CD14-positive monocyte (primary cell): ENCODE measurements around the gene SLIT3. TPM values are rescaled to one million over a fixed set of nuclear protein-coding genes. Genes with fewer than 3 reads are reported as not detected.

Experiments
- DNase-seq, 3 donors: peaks; one replicate each; pipeline ENCODE4 v3.0.0-alpha.2; 2011 to 2022
- H2AFZ ChIP-seq: 2 replicates; pipeline ENCODE4 v1.6.0; 2012; ENCODE audit warnings: mild to moderate bottlenecking, low read depth, low read length, inconsistent platforms; ENCODE audit not compliant: insufficient read depth, poor library complexity, severe bottlenecking
- H3K27ac ChIP-seq, 2 donors: 1 replicate in 1 of 2; 2 replicates in 1 of 2; pipeline ENCODE4 v1.5.1; 2012 to 2013; ENCODE audit warnings: low read length in 2 of 2, control low read depth in 1 of 2, inconsistent platforms in 1 of 2, low read depth in 1 of 2, mild to moderate bottlenecking in 1 of 2
- H3K27me3 ChIP-seq, 2 donors: one replicate each; pipeline versions ENCODE4 v1.6.0 to v1.6.1; 2011 to 2013; ENCODE audit warnings: low read length in 2 of 2; ENCODE audit not compliant: control insufficient read depth in 2 of 2, insufficient read depth in 2 of 2
- H3K36me3 ChIP-seq, 2 donors: replicated peaks in 1 of 2; 1 replicate in 1 of 2; 2 replicates in 1 of 2; pipeline versions ENCODE4 v1.5.1 to v1.6.1; 2012 to 2013; ENCODE audit warnings: low read length in 2 of 2, control low read depth in 1 of 2, inconsistent platforms in 1 of 2, mild to moderate bottlenecking in 1 of 2; ENCODE audit not compliant: insufficient read depth in 2 of 2, control insufficient read depth in 1 of 2
- H3K4me1 ChIP-seq, 2 donors: 1 replicate in 1 of 2; 2 replicates in 1 of 2; pipeline versions ENCODE4 v1.5.1 to v1.6.1; 2012 to 2013; ENCODE audit warnings: low read length in 2 of 2, control low read depth in 1 of 2, inconsistent platforms in 1 of 2, mild to moderate bottlenecking in 1 of 2, moderate library complexity in 1 of 2; ENCODE audit not compliant: insufficient read depth in 2 of 2, control insufficient read depth in 1 of 2
- H3K4me2 ChIP-seq: replicated peaks from 2 replicates; pipeline ENCODE3; 2012; ENCODE audit warnings: low read length, moderate library complexity, mild to moderate bottlenecking; ENCODE audit not compliant: poor library complexity, severe bottlenecking; ENCODE audit errors: extremely low read depth
- H3K4me3 ChIP-seq, 3 experiments: fragments of 200-600 bp in 1 of 3; sonication (generic) in 1 of 3; replicated peaks in 1 of 3; 1 replicate in 2 of 3; 2 replicates in 1 of 3; pipeline ENCODE4 v1.5.1; 2011 to 2013; ENCODE audit warnings: low read length in 3 of 3, mild to moderate bottlenecking in 3 of 3, control low read depth in 2 of 3, low read depth in 2 of 3, inconsistent platforms in 1 of 3, moderate library complexity in 1 of 3
- H3K79me2 ChIP-seq: 2 replicates; pipeline ENCODE4 v1.6.0; 2012; ENCODE audit warnings: mild to moderate bottlenecking, control low read depth, inconsistent platforms, low read length, moderate library complexity; ENCODE audit not compliant: insufficient read depth
- H3K9ac ChIP-seq: 2 replicates; pipeline ENCODE4 v1.6.0; 2017; ENCODE audit warnings: low read length, mild to moderate bottlenecking; ENCODE audit not compliant: insufficient read depth, poor library complexity, severe bottlenecking
- H3K9me3 ChIP-seq, 2 donors: replicated peaks in 1 of 2; 1 replicate in 1 of 2; 2 replicates in 1 of 2; pipeline versions ENCODE4 v1.5.1 to v1.6.1; 2012 to 2013; ENCODE audit warnings: low read length in 2 of 2, control low read depth in 1 of 2; ENCODE audit not compliant: control insufficient read depth in 1 of 2, insufficient read depth in 1 of 2
- H4K20me1 ChIP-seq: 2 replicates; pipeline ENCODE4 v1.6.0; 2012; ENCODE audit warnings: mild to moderate bottlenecking, low read length, control low read depth, moderate library complexity; ENCODE audit not compliant: insufficient read depth
- H3K27ac Mint-ChIP-seq, 7 donors: one replicate each; pipeline ENCODE4 v1.8.0; 2020; ENCODE audit warnings: mild to moderate bottlenecking in 7 of 7, mixed read lengths in 7 of 7, moderate library complexity in 6 of 7, inconsistent platforms in 2 of 7
- H3K27me3 Mint-ChIP-seq, 3 donors: one replicate each; pipeline ENCODE4 v1.8.0; 2021 to 2022; ENCODE audit warnings: low read depth in 3 of 3, mild to moderate bottlenecking in 3 of 3, mixed read lengths in 3 of 3, moderate library complexity in 3 of 3, inconsistent platforms in 1 of 3
- H3K36me3 Mint-ChIP-seq, 2 donors: one replicate each; pipeline ENCODE4 v1.8.0; 2020; ENCODE audit warnings: mixed read lengths in 2 of 2, inconsistent platforms in 1 of 2, mild to moderate bottlenecking in 1 of 2
- H3K4me1 Mint-ChIP-seq: one replicate; pipeline ENCODE4 v1.8.0; 2020; ENCODE audit warnings: mild to moderate bottlenecking, mixed read lengths
- H3K4me3 Mint-ChIP-seq, 2 donors: one replicate each; pipeline ENCODE4 v1.8.0; 2020; ENCODE audit warnings: mild to moderate bottlenecking in 2 of 2, mixed read lengths in 2 of 2, moderate library complexity in 1 of 2
- H3K9me3 Mint-ChIP-seq, 7 donors: one replicate each; pipeline ENCODE4 v1.8.0; 2020 to 2022; ENCODE audit warnings: mixed read lengths in 7 of 7, mild to moderate bottlenecking in 6 of 7, moderate library complexity in 6 of 7, inconsistent platforms in 2 of 7
- CTCF ChIP-seq: fragments of 200-600 bp; IDR thresholded peaks from one replicate; pipeline ENCODE4 v1.8.0; 2022; ENCODE audit warnings: antibody characterized with exemption, mild to moderate bottlenecking
- WGBS: methylation state at CpG from one replicate; pipeline ENCODE4 v1.1.5; 2013; ENCODE audit warnings: missing lambda C conversion rate; ENCODE audit not compliant: insufficient coverage; 5-methylcytosine and 5-hydroxymethylcytosine counted together
- intact Hi-C, 2 donors: fragments of 100-400 bp; cut with micrococcal nuclease; formaldehyde crosslinking; loops; one replicate each; pipeline versions ENCODE4 v1.15.0 to v1.15.1; 2023
- polyA plus RNA-seq, 3 donors: library from polyadenylated mRNA; depleted of rRNA in 1 of 3; unstranded in 2 of 3; stranded (reverse) in 1 of 3; fragments of 300-500 nt in 2 of 3; fragments of >200 nt in 1 of 3; fragmentation: Illumina TruSeq in 2 of 3; gene quantifications; 1 replicate in 2 of 3; 2 replicates in 1 of 3; pipeline ENCODE4 v1.2.3, GENCODE V29; 2012 to 2021

SLIT3 gene
- polyA plus RNA-seq, 3 donors: not detected

- Mint-ChIP-seq H3K27ac (no peak overlapping the region), H3K4me1 (no peaks in the 10 kb centered on the region), H3K36me3 (no peaks in the 10 kb centered on the region), H3K9me3 (peaks cover 0 to 2% (median 0%) of the 10 kb centered on the region in 7 donors), H3K4me3 (no peak overlapping the region), H3K27me3 (peaks cover 4 to 15% (median 12%) of the 10 kb centered on the region in 3 donors)
- Histone ChIP-seq H3K4me1 (no peaks in the 10 kb centered on the region), H3K27ac (no peak overlapping the region), H3K9me3 (no peaks in the 10 kb centered on the region), H2AFZ (no peak overlapping the region), H4K20me1 (no peaks in the 10 kb centered on the region), H3K4me2 (no peak overlapping the region), H3K4me3 (no peak overlapping the region), H3K79me2 (no peaks in the 10 kb centered on the region), H3K9ac (no peak overlapping the region), H3K27me3 (peaks cover 0 to 2% of the 10 kb centered on the region in 2 donors), H3K36me3 (no peaks in the 10 kb centered on the region)
- no peak for TF ChIP-seq CTCF
- WGBS: no CpG with 5 or more reads among the region's 3 CpGs
- intact Hi-C loops: no loop called here
- DNase-seq: no peak
Observed at GRCh38 chr5:168872246-168872645, 428.7 kb downstream of the SLIT3 start.

- Histone ChIP-seq H2AFZ (no peak overlapping the region), H3K27me3 (no peaks in the 10 kb centered on the region), H3K9ac (no peak overlapping the region), H3K4me2 (no peak overlapping the region), H4K20me1 (no peaks in the 10 kb centered on the region), H3K4me3 (no peak overlapping the region), H3K27ac (no peak overlapping the region), H3K4me1 (no peaks in the 10 kb centered on the region), H3K79me2 (no peaks in the 10 kb centered on the region), H3K36me3 (no peaks in the 10 kb centered on the region), H3K9me3 (no peaks in the 10 kb centered on the region)
- no peak for TF ChIP-seq CTCF
- Mint-ChIP-seq H3K27ac (no peak overlapping the region), H3K4me1 (no peaks in the 10 kb centered on the region), H3K27me3 (peaks cover 2 to 8% (median 6%) of the 10 kb centered on the region in 3 donors), H3K9me3 (peaks cover 0 to 2% (median 0%) of the 10 kb centered on the region in 7 donors), H3K4me3 (no peak overlapping the region), H3K36me3 (no peaks in the 10 kb centered on the region)
- intact Hi-C loops: no loop called here
- DNase-seq: no peak
- 77% methylated on average over 8 of the region's 9 CpGs for WGBS
Observed at GRCh38 chr5:168870910-168871309, 430.0 kb downstream of the SLIT3 start.
